Transverse colon (tissue), 4 donors: ENCODE data around the gene HSPB8.

Experiments used
- CTCF ChIP-seq, 5 experiments: fragments of 200-600 bp in 3 of 5; fragments of 450-650 bp in 2 of 5; sonication (generic) in 3 of 5; IDR thresholded peaks; 1 replicate in 2 of 5; 2 replicates in 3 of 5; pipeline ENCODE4 v1.5.1; 2016 to 2017; ENCODE audit warnings: antibody characterized with exemption in 5 of 5, inconsistent platforms in 3 of 5, mild to moderate bottlenecking in 2 of 5, moderate library complexity in 1 of 5
- EP300 ChIP-seq: sonication (generic); formaldehyde crosslinking; IDR thresholded peaks from one replicate; pipeline ENCODE4 v1.6.1; 2017; ENCODE audit warnings: antibody characterized with exemption, low read depth
- POLR2AphosphoS5 ChIP-seq, 3 donors: sonication (generic); formaldehyde crosslinking; IDR thresholded peaks; one replicate each; pipeline ENCODE4 v1.6.1; 2016; ENCODE audit warnings: antibody characterized with exemption in 3 of 3

DNA sequence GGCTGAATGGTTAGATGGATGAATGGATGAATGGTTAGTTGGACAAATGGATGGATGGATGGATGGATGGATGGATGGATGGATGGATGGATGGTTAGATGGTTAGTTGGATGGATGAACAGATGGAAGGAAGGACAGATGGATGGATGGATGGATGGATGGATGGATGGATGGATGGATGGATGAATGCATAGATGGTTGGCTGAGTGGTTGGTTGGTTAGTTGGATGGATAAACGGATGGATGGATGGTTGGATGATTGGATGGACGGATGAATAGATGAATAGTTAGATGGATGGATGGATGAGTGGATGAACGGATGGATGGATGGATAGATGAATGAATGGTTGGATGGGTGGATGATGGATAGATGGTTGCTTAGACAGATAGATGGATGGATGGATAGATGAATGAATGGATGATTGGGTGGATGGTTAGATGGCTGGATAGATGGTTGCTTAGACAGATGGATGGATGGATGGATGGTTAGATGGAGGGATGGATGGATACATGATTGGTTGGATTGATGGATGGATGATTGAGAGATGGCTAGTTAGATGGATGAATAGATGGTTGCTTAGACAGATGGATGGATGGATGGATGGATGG lies 48.8 kb upstream of the HSPB8 start:
- TF ChIP-seq EP300 (no peak), CTCF (IDR thresholded peaks at IDR 0.05) (no peak), POLR2AphosphoS5 (IDR thresholded peaks at IDR 0.05) (no peak)
